ENCODE results near the gene CAMTA1. TPM values are rescaled to one million over a fixed set of nuclear protein-coding genes. Genes with fewer than 3 reads are reported as not detected.

CAMTA1 gene
- total RNA-seq, 1 experiment from 2014 or later: 118 TPM

- Histone ChIP-seq H3K4me1 (ENCODE audit: low read length) (no peaks in the 10 kb centered on the region), H3K27me3 (ENCODE audit: low read length) (no peaks in the 10 kb centered on the region), H2AFZ (ENCODE audit: low read length) (no peak overlapping the region), H3K4me2 (ENCODE audit: low read depth, low read length, poor library complexity, severe bottlenecking) (no peak overlapping the region), H3K36me3 (ENCODE audit: insufficient read depth, low read length) (no peaks in the 10 kb centered on the region), H3K9me2 (replicated peaks; ENCODE audit: insufficient read depth, low read length) (no peaks in the 10 kb centered on the region), H3K4me3 (ENCODE audit: low read length) (no peak overlapping the region), H3K27ac (ENCODE audit: low read length) (no peak overlapping the region), H4K20me1 (ENCODE audit: insufficient read depth, low read depth, low read length) (no peaks in the 10 kb centered on the region), H3K9me3 (ENCODE audit: low read length) (no peaks in the 10 kb centered on the region), H3K9ac (ENCODE audit: low read length) (no peak overlapping the region), H3K79me2 (ENCODE audit: low read length) (no peaks in the 10 kb centered on the region)
- no peak for DNase-seq
Observed at GRCh38 chr1:7177021-7177420, 391.8 kb downstream of the CAMTA1 start.

- no peaks in the 10 kb centered on the region for H3K27me3 ChIP-seq (ENCODE audit: low read length)
- H3K4me2 ChIP-seq (ENCODE audit: low read depth, low read length, poor library complexity, severe bottlenecking): no peak overlapping the region
- H4K20me1 ChIP-seq (ENCODE audit: insufficient read depth, low read depth, low read length): no peaks in the 10 kb centered on the region
- no peak overlapping the region for H3K9ac ChIP-seq (ENCODE audit: low read length)
- H3K27ac ChIP-seq (ENCODE audit: low read length): no peak overlapping the region
- no peaks in the 10 kb centered on the region for H3K36me3 ChIP-seq (ENCODE audit: insufficient read depth, low read length)
- H3K9me3 ChIP-seq (ENCODE audit: low read length): no peaks in the 10 kb centered on the region
- H3K79me2 ChIP-seq (ENCODE audit: low read length): no peaks in the 10 kb centered on the region
- DNase-seq: no peak
- H3K4me1 ChIP-seq (ENCODE audit: low read length): no peaks in the 10 kb centered on the region
- no peak overlapping the region for H2AFZ ChIP-seq (ENCODE audit: low read length)
- H3K9me2 ChIP-seq (replicated peaks; ENCODE audit: insufficient read depth, low read length): no peaks in the 10 kb centered on the region
- no peak overlapping the region for H3K4me3 ChIP-seq (ENCODE audit: low read length)
Observed at GRCh38 chr1:7177438-7178146, 392.3 kb downstream of the CAMTA1 start.

DNA sequence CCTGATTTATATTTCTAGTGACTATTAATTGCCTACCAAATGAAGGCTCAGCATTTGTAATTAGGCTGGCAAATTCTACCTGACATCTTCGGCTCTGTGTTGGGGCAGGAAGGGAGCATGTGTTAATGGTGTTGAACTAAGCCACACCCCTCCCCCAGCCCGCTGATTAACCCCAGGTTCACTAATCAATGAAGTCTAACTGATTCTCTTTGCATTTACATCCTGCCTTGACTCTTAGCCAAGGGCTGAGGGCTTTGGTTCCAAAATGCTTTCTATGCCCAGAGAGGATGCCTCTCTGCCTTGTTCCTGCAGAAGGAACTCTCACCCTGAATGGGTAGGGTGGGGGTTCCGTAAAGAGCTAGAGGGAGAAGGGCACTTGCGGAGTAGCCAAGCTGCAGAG is 393.1 kb downstream of the CAMTA1 start:
- no peak overlapping the region for H3K4me3 ChIP-seq (ENCODE audit: low read length)
- H3K36me3 ChIP-seq (ENCODE audit: insufficient read depth, low read length): no peaks in the 10 kb centered on the region
- H3K4me1 ChIP-seq (ENCODE audit: low read length): no peaks in the 10 kb centered on the region
- H3K79me2 ChIP-seq (ENCODE audit: low read length): no peaks in the 10 kb centered on the region
- no peaks in the 10 kb centered on the region for H3K27me3 ChIP-seq (ENCODE audit: low read length)
- H3K9me3 ChIP-seq (ENCODE audit: low read length): no peaks in the 10 kb centered on the region
- no peak overlapping the region for H3K9ac ChIP-seq (ENCODE audit: low read length)
- H3K9me2 ChIP-seq (replicated peaks; ENCODE audit: insufficient read depth, low read length): no peaks in the 10 kb centered on the region
- no peaks in the 10 kb centered on the region for H4K20me1 ChIP-seq (ENCODE audit: insufficient read depth, low read depth, low read length)
- no peak overlapping the region for H2AFZ ChIP-seq (ENCODE audit: low read length)
- no peak overlapping the region for H3K4me2 ChIP-seq (ENCODE audit: low read depth, low read length, poor library complexity, severe bottlenecking)
- no peak overlapping the region for H3K27ac ChIP-seq (ENCODE audit: low read length)
- no peak for DNase-seq

DNA sequence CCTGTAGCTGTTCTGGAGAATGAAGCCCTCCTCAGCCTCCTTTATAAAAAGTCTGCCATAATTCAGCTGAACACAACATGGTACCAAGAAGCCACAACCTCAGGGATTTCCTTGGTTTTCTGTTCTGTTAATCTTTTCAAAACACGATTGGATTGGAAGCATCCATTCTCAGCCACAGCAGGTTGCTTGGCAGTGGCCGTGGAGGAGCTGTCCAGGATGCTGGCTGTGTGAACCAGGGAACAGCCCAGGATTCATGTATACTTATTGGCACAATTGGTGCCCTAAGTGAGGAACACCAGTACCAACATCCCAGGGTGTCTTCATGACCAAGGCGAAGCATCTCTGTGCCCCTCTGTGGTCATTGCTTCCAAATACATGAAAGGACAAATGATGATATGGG is 393.5 kb downstream of the CAMTA1 start:
- Histone ChIP-seq H3K9ac (ENCODE audit: low read length) (no peak overlapping the region), H3K36me3 (ENCODE audit: insufficient read depth, low read length) (no peaks in the 10 kb centered on the region), H3K4me1 (ENCODE audit: low read length) (no peaks in the 10 kb centered on the region), H3K9me2 (replicated peaks; ENCODE audit: insufficient read depth, low read length) (no peaks in the 10 kb centered on the region), H3K79me2 (ENCODE audit: low read length) (no peaks in the 10 kb centered on the region), H2AFZ (ENCODE audit: low read length) (no peak overlapping the region), H3K27ac (ENCODE audit: low read length) (no peak overlapping the region), H3K27me3 (ENCODE audit: low read length) (no peaks in the 10 kb centered on the region), H3K9me3 (ENCODE audit: low read length) (no peaks in the 10 kb centered on the region), H3K4me2 (ENCODE audit: low read depth, low read length, poor library complexity, severe bottlenecking) (no peak overlapping the region), H4K20me1 (ENCODE audit: insufficient read depth, low read depth, low read length) (no peaks in the 10 kb centered on the region), H3K4me3 (ENCODE audit: low read length) (no peak overlapping the region)
- no peak for DNase-seq

DNA sequence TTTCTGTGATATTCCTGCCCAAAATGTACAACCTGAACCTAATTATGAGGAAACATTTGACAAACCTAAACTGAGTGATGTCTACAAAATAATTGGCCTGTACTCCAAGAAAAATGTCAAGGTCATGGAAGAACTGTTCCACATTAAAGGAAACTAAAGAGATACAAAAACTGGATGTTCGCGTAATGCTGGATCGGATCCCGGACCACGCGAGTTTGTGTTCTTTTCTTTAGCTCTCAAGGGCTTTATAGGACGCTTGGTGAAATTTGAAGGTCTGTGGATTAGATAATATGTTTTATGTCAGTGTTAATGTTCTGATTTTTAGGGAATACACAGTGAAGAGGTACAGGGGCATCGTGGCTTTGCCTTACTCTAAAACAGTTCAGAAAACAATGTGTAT is 400.5 kb downstream of the CAMTA1 start:
- Histone ChIP-seq H3K4me2 (ENCODE audit: low read depth, low read length, poor library complexity, severe bottlenecking) (no peak overlapping the region), H3K4me3 (ENCODE audit: low read length) (no peak overlapping the region)
- DNase-seq: no peak

DNA sequence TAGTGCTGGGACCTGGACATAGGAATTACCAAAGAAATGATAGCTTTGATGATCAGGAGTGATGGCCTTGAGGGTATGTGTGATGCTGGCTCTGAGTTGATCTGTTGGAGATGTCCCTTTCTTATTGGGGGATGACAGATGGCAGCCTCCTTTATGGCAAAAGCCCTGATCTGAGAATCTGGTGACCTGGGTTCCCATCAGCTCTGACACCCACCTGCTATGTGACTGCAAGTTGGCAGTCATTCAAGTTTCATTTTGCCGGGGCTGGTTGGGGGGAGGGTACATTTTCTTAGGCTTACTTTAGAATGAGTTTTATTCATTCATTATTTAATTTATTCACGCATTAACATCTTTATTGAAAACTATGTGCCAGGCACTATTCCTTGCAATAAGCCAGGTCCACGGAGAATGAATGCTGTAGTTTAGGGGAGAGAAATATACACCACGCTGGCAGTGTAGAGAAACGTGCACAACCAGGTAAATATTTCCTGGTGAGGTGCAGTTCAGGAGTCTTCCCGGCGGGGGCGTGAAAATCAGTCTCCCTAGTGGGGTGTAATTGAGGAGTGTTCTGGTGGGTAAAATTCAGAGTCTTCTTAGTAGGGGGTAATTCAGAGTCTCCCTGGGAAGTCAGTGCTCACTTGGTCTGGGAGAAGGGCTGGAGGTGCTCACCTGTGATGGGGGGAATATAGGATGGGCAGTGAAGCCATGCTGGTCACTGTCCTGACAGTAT is 401.3 kb downstream of the CAMTA1 start:
- H2AFZ ChIP-seq (ENCODE audit: low read length): no peak overlapping the region

More for the DNA sequence above, 400.5 kb downstream of the CAMTA1 start:
- Histone ChIP-seq H3K27me3 (ENCODE audit: low read length) (no peaks in the 10 kb centered on the region), H3K79me2 (ENCODE audit: low read length) (no peaks in the 10 kb centered on the region), H4K20me1 (ENCODE audit: insufficient read depth, low read depth, low read length) (no peaks in the 10 kb centered on the region), H3K9me3 (ENCODE audit: low read length) (no peaks in the 10 kb centered on the region), H3K9me2 (replicated peaks; ENCODE audit: insufficient read depth, low read length) (no peaks in the 10 kb centered on the region), H3K4me1 (ENCODE audit: low read length) (no peaks in the 10 kb centered on the region), H2AFZ (ENCODE audit: low read length) (no peak overlapping the region), H3K9ac (ENCODE audit: low read length) (no peak overlapping the region), H3K27ac (ENCODE audit: low read length) (no peak overlapping the region), H3K36me3 (ENCODE audit: insufficient read depth, low read length) (no peaks in the 10 kb centered on the region)

GRCh38 chr1:7187112-7187493 is 401.8 kb downstream of the CAMTA1 start:
- no peak overlapping the region for H2AFZ ChIP-seq (ENCODE audit: low read length)
- H3K9me2 ChIP-seq (replicated peaks; ENCODE audit: insufficient read depth, low read length): no peaks in the 10 kb centered on the region
- H3K4me2 ChIP-seq (ENCODE audit: low read depth, low read length, poor library complexity, severe bottlenecking): no peak overlapping the region
- H4K20me1 ChIP-seq (ENCODE audit: insufficient read depth, low read depth, low read length): no peaks in the 10 kb centered on the region
- no peak overlapping the region for H3K4me3 ChIP-seq (ENCODE audit: low read length)
- no peaks in the 10 kb centered on the region for H3K9me3 ChIP-seq (ENCODE audit: low read length)
- H3K36me3 ChIP-seq (ENCODE audit: insufficient read depth, low read length): no peaks in the 10 kb centered on the region
- no peaks in the 10 kb centered on the region for H3K4me1 ChIP-seq (ENCODE audit: low read length)
- H3K27me3 ChIP-seq (ENCODE audit: low read length): no peaks in the 10 kb centered on the region
- H3K9ac ChIP-seq (ENCODE audit: low read length): no peak overlapping the region
- no peak for DNase-seq
- H3K27ac ChIP-seq (ENCODE audit: low read length): no peak overlapping the region
- H3K79me2 ChIP-seq (ENCODE audit: low read length): no peaks in the 10 kb centered on the region

More for the DNA sequence above, 401.3 kb downstream of the CAMTA1 start:
- Histone ChIP-seq H3K9me2 (replicated peaks; ENCODE audit: insufficient read depth, low read length) (no peaks in the 10 kb centered on the region), H3K36me3 (ENCODE audit: insufficient read depth, low read length) (no peaks in the 10 kb centered on the region), H3K9ac (ENCODE audit: low read length) (no peak overlapping the region), H3K79me2 (ENCODE audit: low read length) (no peaks in the 10 kb centered on the region), H3K9me3 (ENCODE audit: low read length) (no peaks in the 10 kb centered on the region), H3K27ac (ENCODE audit: low read length) (no peak overlapping the region), H3K4me1 (ENCODE audit: low read length) (no peaks in the 10 kb centered on the region), H3K4me3 (ENCODE audit: low read length) (no peak overlapping the region), H3K27me3 (ENCODE audit: low read length) (no peaks in the 10 kb centered on the region), H3K4me2 (ENCODE audit: low read depth, low read length, poor library complexity, severe bottlenecking) (no peak overlapping the region), H4K20me1 (ENCODE audit: insufficient read depth, low read depth, low read length) (no peaks in the 10 kb centered on the region)
- DNase-seq: no peak

DNA sequence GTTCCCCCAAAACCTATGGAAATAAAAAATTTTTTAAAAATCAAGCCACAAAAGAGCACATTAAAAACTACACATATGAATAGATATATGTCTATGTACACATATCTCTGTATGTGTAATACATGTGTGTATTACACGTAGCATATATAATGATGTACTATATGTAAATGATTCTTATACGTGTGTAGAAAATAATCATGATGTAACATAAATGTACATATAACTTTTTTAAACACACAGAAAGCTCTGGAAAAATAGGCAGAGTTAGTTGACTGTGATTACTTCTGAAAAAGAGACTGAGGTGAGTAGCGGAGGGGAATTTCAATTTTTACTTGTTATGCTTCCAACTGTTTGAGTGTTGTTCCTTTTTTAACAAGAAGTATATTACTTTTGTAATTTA is 405.0 kb downstream of the CAMTA1 start:
- DNase-seq: no peak
- Histone ChIP-seq H3K79me2 (ENCODE audit: low read length) (no peaks in the 10 kb centered on the region), H3K4me3 (ENCODE audit: low read length) (no peak overlapping the region), H3K9ac (ENCODE audit: low read length) (no peak overlapping the region), H3K4me2 (ENCODE audit: low read depth, low read length, poor library complexity, severe bottlenecking) (no peak overlapping the region), H3K27ac (ENCODE audit: low read length) (no peak overlapping the region), H3K36me3 (ENCODE audit: insufficient read depth, low read length) (no peaks in the 10 kb centered on the region), H4K20me1 (ENCODE audit: insufficient read depth, low read depth, low read length) (no peaks in the 10 kb centered on the region), H3K9me3 (ENCODE audit: low read length) (no peaks in the 10 kb centered on the region), H3K9me2 (replicated peaks; ENCODE audit: insufficient read depth, low read length) (no peaks in the 10 kb centered on the region), H3K4me1 (ENCODE audit: low read length) (no peaks in the 10 kb centered on the region), H3K27me3 (ENCODE audit: low read length) (no peaks in the 10 kb centered on the region), H2AFZ (ENCODE audit: low read length) (no peak overlapping the region)
